Uterus (tissue), 2 donors: ENCODE measurements around the gene NCAPG2.

Experiments
- POLR2A ChIP-seq, 2 donors: fragments of 450-650 bp; IDR thresholded peaks; one replicate each; pipeline ENCODE4 v1.6.1; 2016; ENCODE audit warnings: antibody characterized with exemption in 2 of 2, mild to moderate bottlenecking in 1 of 2, moderate library complexity in 1 of 2
- TF ChIP-seq, protein P1 (sequence below), 4 experiments: fragments of 200-600 bp in 2 of 4; fragments of 450-650 bp in 2 of 4; sonication (generic) in 2 of 4; IDR thresholded peaks; one replicate each; pipeline ENCODE4 v1.5.1; 2016 to 2019; ENCODE audit warnings: antibody characterized with exemption in 4 of 4, mild to moderate bottlenecking in 2 of 4, moderate library complexity in 1 of 4

DNA sequence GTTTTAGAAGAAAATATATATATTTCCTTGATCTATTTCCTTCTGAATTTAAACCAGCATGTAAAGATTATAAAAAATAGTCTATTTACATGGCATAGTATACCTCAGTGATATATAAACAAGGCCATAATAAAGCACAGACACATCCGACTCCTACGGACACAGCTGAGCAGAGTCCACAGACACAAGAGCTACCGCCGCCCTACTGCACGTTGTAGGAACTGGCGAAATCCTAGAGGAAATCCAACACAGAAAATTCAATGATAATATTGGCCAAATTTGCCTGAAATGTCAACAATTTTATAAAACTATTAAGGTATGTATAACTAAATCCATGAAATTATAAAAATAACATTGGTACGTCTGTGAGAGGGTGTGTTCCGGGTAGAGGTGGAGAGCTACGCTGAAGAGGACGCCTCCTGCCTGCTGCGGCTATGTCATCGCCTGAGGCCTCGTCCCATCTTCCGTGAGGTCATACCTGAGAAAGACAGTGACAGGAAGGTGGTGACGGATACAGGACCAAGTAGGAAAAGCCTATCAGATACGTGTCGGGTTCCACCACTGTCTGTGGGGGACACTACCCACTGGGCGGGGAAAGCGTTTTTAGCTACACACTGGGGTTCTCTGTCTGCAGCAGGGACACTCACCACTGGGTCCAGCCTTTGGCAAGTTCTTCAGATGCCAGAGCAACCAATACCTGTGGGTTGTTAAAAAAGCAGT, 29.3 kb upstream of the NCAPG2 start:
- TF ChIP-seq, protein P1, sequence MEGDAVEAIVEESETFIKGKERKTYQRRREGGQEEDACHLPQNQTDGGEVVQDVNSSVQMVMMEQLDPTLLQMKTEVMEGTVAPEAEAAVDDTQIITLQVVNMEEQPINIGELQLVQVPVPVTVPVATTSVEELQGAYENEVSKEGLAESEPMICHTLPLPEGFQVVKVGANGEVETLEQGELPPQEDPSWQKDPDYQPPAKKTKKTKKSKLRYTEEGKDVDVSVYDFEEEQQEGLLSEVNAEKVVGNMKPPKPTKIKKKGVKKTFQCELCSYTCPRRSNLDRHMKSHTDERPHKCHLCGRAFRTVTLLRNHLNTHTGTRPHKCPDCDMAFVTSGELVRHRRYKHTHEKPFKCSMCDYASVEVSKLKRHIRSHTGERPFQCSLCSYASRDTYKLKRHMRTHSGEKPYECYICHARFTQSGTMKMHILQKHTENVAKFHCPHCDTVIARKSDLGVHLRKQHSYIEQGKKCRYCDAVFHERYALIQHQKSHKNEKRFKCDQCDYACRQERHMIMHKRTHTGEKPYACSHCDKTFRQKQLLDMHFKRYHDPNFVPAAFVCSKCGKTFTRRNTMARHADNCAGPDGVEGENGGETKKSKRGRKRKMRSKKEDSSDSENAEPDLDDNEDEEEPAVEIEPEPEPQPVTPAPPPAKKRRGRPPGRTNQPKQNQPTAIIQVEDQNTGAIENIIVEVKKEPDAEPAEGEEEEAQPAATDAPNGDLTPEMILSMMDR (IDR thresholded peaks at IDR 0.05), result no peak
- no peak for TF ChIP-seq POLR2A (IDR thresholded peaks at IDR 0.05)
